Lung (tissue), 12 donors: ENCODE results near the gene CPLX1. TPM values are rescaled to one million over a fixed set of nuclear protein-coding genes. Genes with fewer than 3 reads are reported as not detected.

Experiments used
- ATAC-seq: fragments of 200-7000 bp; cut with Tn5 transposase; one replicate; pipeline ENCODE4 v1.9.1; 2020; ENCODE audit warnings: moderate number of reproducible peaks; ENCODE audit not compliant: insufficient read depth, low FRiP score
- DNase-seq, 3 donors: peaks; one replicate each; pipeline ENCODE4 v3.0.0-alpha.2; 2013 to 2017
- H3K27ac ChIP-seq, 2 donors: one replicate each; pipeline ENCODE4 v1.5.1; 2013; ENCODE audit warnings: mild to moderate bottlenecking in 2 of 2, moderate library complexity in 2 of 2, control low read depth in 1 of 2, inconsistent platforms in 1 of 2, low read depth in 1 of 2, low read length in 1 of 2
- H3K27me3 ChIP-seq, 3 donors: one replicate each; pipeline ENCODE4 v1.5.1; 2013; ENCODE audit warnings: low read length in 2 of 3; ENCODE audit not compliant: control insufficient read depth in 3 of 3, insufficient read depth in 3 of 3
- H3K36me3 ChIP-seq, 4 donors: one replicate each; pipeline ENCODE4 v1.5.1; 2013; ENCODE audit warnings: low read length in 4 of 4, mild to moderate bottlenecking in 1 of 4, moderate library complexity in 1 of 4; ENCODE audit not compliant: control insufficient read depth in 4 of 4, insufficient read depth in 4 of 4
- H3K4me1 ChIP-seq, 5 donors: one replicate each; pipeline ENCODE4 v1.5.1; 2013; ENCODE audit warnings: low read length in 5 of 5, mild to moderate bottlenecking in 2 of 5, moderate library complexity in 1 of 5; ENCODE audit not compliant: control insufficient read depth in 5 of 5, insufficient read depth in 5 of 5
- H3K4me3 ChIP-seq: one replicate; pipeline ENCODE4 v1.5.1; 2013; ENCODE audit warnings: mild to moderate bottlenecking, control low read depth, moderate library complexity
- H3K9ac ChIP-seq, 2 donors: one replicate each; pipeline ENCODE4 v1.5.1; 2013; ENCODE audit warnings: low read length in 2 of 2, control low read depth in 1 of 2; ENCODE audit not compliant: insufficient read depth in 1 of 2
- H3K9me3 ChIP-seq, 4 donors: one replicate each; pipeline ENCODE4 v1.5.1; 2013; ENCODE audit warnings: low read length in 3 of 4, mild to moderate bottlenecking in 1 of 4, moderate library complexity in 1 of 4; ENCODE audit not compliant: control insufficient read depth in 4 of 4, insufficient read depth in 3 of 4
- CTCF ChIP-seq: IDR thresholded peaks from 2 replicates; pipeline ENCODE4 v1.5.1; 2012; ENCODE audit warnings: mild to moderate bottlenecking; ENCODE audit errors: control extremely low read depth, extremely low read depth
- WGBS, 2 donors: extraction: QIAGEN DNeasy Blood & Tissue Kit; methylation state at CpG; one replicate each; pipeline ENCODE4 v1.1.7; 2013; 5-methylcytosine and 5-hydroxymethylcytosine counted together
- polyA plus RNA-seq, 2 donors: library from polyadenylated mRNA; stranded (reverse); fragments of 200-250 nt; gene quantifications; one replicate each; pipeline ENCODE4 v1.2.1, GENCODE V29; 2013
- total RNA-seq, 2 donors: library from RNA; depleted of rRNA in 1 of 2; stranded (reverse); fragments of >200 nt in 1 of 2; gene quantifications; one replicate each; pipeline ENCODE4 v1.2.1, GENCODE V29; 2014 to 2021
- donor health status: control.
- donor health status: control.
- donor health status: Bipolar disorder and iron deficiency.
- donor health status: healthy.
- donor health status: DM: yes; HTN: yes; CAD: no.

The CPLX1 gene
- total and polyA plus RNA-seq, 4 donors: 1.1 to 3.9 (median 2.1) TPM

GRCh38 chr4:747546-748170 lies 78.3 kb downstream of the CPLX1 start:
- 93 to 98% methylated on average over 20 to 23 of the region's 34 CpGs for WGBS, 2 donors
- no peak overlapping the region for H3K9ac ChIP-seq
- ATAC-seq (no peak), DNase-seq (no peak)
- H3K36me3 ChIP-seq: peaks cover 4 to 22% (median 11%) of the 10 kb centered on the region in 4 donors
- H3K27me3 ChIP-seq: no peaks in the 10 kb centered on the region
- H3K4me3 ChIP-seq: no peak overlapping the region
- TF ChIP-seq CTCF: no peak
- H3K27ac ChIP-seq: no peak overlapping the region
- no peaks in the 10 kb centered on the region for H3K9me3 ChIP-seq
- H3K4me1 ChIP-seq: no peaks in the 10 kb centered on the region

- Histone ChIP-seq H3K9me3 (no peaks in the 10 kb centered on the region), H3K36me3 (peaks cover 5 to 20% (median 13%) of the 10 kb centered on the region in 4 donors), H3K4me1 (no peaks in the 10 kb centered on the region), H3K4me3 (no peak overlapping the region), H3K9ac (no peak overlapping the region), H3K27ac (no peak overlapping the region), H3K27me3 (no peaks in the 10 kb centered on the region)
- no peak for ATAC-seq
- WGBS, 2 donors: 90 to 95% methylated on average over 31 to 37 of the region's 44 CpGs
- TF ChIP-seq CTCF: no peak
- no peak for DNase-seq
Observed at GRCh38 chr4:744212-744841, 81.6 kb downstream of the CPLX1 start.

GRCh38 chr4:743463-744211 lies 82.3 kb downstream of the CPLX1 start:
- 68 to 82% methylated on average over 22 of the region's 22 CpGs for WGBS, 2 donors
- Histone ChIP-seq H3K9me3 (no peaks in the 10 kb centered on the region), H3K4me3 (no peak overlapping the region), H3K27ac (no peak overlapping the region), H3K36me3 (peaks cover 5 to 19% (median 13%) of the 10 kb centered on the region in 4 donors), H3K4me1 (no peaks in the 10 kb centered on the region), H3K27me3 (no peaks in the 10 kb centered on the region), H3K9ac (no peak overlapping the region)
- ATAC-seq (no peak), DNase-seq (no peak)
- no peak for TF ChIP-seq CTCF
